HS-27A (cell line): Measurements from ENCODE around the gene VSIR.

Experiments used
- DNase-seq: peaks from one replicate; pipeline ENCODE4 v3.0.0-alpha.2; 2012; ENCODE audit warnings: low read depth, missing footprints

The VSIR gene

GRCh38 chr10:71747039-71747531 lies 26.2 kb downstream of the VSIR start:
- DNase-seq = no peak

- DNase-seq = no peak
Measured at GRCh38 chr10:71746344-71747037, 26.8 kb downstream of the VSIR start.

GRCh38 chr10:71745664-71746250 lies 27.6 kb downstream of the VSIR start:
- DNase-seq = no peak

GRCh38 chr10:71744897-71745663 lies 28.2 kb downstream of the VSIR start:
- no peak for DNase-seq

GRCh38 chr10:71743866-71744265 lies 29.5 kb downstream of the VSIR start:
- no peak for DNase-seq

GRCh38 chr10:71743089-71743838 lies 30.1 kb downstream of the VSIR start:
- no peak for DNase-seq

GRCh38 chr10:71742301-71743088 lies 30.8 kb downstream of the VSIR start:
- no peak for DNase-seq

- no peak for DNase-seq
Measured at GRCh38 chr10:71741671-71742070, 31.6 kb downstream of the VSIR start.

- no peak for DNase-seq
Measured at GRCh38 chr10:71741029-71741428, 32.3 kb downstream of the VSIR start.

- DNase-seq = no peak
Measured at GRCh38 chr10:71740069-71740653, 33.2 kb downstream of the VSIR start.

- DNase-seq = no peak
Measured at GRCh38 chr10:71739358-71739900, 33.9 kb downstream of the VSIR start.

GRCh38 chr10:71737834-71738197 lies 35.5 kb downstream of the VSIR start:
- no peak for DNase-seq

GRCh38 chr10:71737001-71737833 lies 36.1 kb downstream of the VSIR start:
- DNase-seq = no peak

- no peak for DNase-seq
Measured at GRCh38 chr10:71736570-71736952, 36.8 kb downstream of the VSIR start.

- DNase-seq = no peak
Measured at GRCh38 chr10:71735709-71736569, 37.4 kb downstream of the VSIR start.

GRCh38 chr10:71734797-71735196 lies 38.5 kb downstream of the VSIR start:
- no peak for DNase-seq

- DNase-seq = no peak
Measured at GRCh38 chr10:71731791-71732190, 41.5 kb downstream of the VSIR start.

- DNase-seq = no peak
Measured at GRCh38 chr10:71729161-71729636, 44.1 kb downstream of the VSIR start.
